Panc1 (cell line): ENCODE measurements around the gene PBXIP1.

Source experiments
- POLR2AphosphoS5 ChIP-seq: IDR thresholded peaks from 2 replicates; pipeline ENCODE4 v1.6.1; 2012; ENCODE audit warnings: mild to moderate bottlenecking, low read depth, low read length, moderate library complexity
- TF ChIP-seq, protein P1 (sequence below): fragments of 450-650 bp; IDR thresholded peaks from 2 replicates; pipeline ENCODE4 v1.5.1; 2017; ENCODE audit warnings: mild to moderate bottlenecking

DNA sequence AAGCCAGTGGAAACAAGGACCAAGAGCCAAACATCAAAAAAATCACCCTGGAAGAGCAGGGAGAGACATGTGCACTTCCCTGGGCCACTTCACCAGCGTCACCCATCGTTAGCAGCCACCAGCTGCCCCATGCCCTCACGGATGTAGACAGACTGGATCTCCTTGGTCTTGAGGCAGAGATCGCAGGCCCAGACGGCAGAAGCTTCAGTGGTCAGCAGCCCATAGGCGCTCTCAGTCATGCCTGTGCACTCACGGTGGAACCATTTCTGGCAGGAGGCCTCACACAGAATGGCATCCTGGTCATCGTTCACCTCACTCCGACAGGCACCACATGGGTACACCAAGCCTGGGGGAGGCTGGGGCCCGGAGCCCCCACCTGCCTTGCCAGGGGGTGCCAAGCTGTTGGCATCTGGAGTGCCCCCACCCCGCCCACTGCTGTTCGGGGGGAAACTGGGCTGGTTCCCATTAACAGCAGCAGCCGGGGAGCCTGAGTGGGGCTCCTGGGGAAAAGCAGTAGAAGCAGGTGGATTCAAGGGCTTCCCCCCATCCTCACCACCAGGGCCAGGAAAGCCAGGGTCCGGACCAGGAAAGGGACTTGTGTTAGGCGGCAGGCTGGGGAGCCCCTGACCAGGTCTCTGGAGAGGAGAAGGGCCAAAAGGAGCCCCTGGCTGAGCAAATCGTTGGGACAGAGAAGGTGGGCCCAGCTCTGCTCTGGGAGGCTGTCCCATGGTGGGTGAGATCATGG, 3.0 kb upstream of the PBXIP1 start:
- no peak for TF ChIP-seq POLR2AphosphoS5
- TF ChIP-seq, protein P1, sequence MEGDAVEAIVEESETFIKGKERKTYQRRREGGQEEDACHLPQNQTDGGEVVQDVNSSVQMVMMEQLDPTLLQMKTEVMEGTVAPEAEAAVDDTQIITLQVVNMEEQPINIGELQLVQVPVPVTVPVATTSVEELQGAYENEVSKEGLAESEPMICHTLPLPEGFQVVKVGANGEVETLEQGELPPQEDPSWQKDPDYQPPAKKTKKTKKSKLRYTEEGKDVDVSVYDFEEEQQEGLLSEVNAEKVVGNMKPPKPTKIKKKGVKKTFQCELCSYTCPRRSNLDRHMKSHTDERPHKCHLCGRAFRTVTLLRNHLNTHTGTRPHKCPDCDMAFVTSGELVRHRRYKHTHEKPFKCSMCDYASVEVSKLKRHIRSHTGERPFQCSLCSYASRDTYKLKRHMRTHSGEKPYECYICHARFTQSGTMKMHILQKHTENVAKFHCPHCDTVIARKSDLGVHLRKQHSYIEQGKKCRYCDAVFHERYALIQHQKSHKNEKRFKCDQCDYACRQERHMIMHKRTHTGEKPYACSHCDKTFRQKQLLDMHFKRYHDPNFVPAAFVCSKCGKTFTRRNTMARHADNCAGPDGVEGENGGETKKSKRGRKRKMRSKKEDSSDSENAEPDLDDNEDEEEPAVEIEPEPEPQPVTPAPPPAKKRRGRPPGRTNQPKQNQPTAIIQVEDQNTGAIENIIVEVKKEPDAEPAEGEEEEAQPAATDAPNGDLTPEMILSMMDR = no peak
